Activated T-helper 9 cell treated with anti-CD3 and anti-CD28 coated beads, Interleukin-2, amount 50 U/mL, for 16 hours (primary cell): Measurements from ENCODE around the gene MRTFB.
A peak's percentile ranks its signal among the peaks of the same experiment; 100 is the strongest.

ENCODE experiments used
- DNase-seq: peaks from one replicate; pipeline ENCODE4 v3.0.0-alpha.2; 2020; ENCODE audit warnings: low read depth

The MRTFB gene

DNA sequence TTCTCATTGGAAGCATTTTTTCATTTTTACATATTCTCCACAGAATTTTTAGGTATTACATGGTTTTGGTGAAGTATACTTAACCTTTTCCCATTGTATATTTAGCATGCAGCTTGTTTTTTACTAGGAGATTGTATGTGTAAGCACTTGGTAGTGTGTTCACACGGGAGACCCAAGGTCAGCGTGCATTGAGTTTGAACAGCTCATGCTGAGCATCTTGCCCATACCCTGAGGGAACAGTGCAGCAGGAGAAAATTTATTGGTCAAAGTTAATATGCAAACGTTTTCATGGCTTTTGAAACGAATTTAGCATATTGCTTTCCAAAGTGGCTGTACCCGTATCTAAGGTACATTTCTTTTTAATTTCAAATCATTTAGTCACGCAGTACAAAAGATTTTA is 168.7 kb downstream of the MRTFB start:
- DNase-seq: no peak

DNA sequence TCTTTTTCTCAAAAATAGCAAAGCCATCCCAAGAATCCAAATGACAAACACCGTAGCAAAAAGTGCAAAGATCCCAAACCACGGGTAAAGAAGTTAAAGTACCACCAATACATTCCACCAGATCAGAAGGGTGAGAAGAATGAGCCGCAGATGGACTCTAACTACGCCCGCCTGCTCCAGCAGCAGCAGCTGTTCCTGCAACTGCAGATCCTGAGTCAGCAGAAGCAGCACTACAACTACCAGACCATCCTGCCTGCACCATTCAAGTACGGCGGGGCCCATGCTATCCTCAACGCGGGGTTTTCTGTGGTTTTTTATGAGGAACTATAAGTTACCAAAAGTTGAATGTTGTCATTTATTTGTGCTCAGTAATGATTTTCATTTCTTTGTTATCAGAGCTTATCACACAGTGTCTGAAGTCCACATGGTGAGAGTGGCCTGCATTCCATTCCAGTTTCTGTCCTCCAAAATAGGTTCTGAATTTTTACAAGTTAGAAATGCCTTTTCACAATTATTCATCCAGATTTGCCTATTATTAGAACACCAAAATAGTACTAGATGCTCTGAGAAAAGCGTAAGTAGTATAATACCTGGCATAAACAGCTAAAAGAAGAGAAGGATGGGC is 169.2 kb downstream of the MRTFB start:
- no peak for DNase-seq

DNA sequence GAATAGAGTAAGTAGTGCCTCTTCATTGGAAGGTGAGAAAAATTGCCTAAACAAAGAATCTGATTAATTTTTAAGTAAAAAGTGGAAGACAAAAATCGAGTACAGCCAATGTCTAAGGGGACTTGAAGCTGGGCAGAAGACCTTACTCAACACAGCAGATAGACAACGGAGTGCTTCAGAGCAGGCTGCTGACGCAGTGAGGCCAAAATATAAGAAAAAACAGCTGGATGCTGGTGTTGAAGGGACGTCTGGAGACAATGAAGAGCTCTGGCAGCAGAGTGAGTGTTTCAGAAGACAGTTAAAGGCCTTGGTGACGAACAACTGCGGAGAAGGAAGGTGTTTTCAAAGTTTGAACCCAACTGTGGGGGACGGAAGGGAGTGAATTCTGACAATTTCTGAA is 169.8 kb downstream of the MRTFB start:
- DNase-seq: no peak

DNA sequence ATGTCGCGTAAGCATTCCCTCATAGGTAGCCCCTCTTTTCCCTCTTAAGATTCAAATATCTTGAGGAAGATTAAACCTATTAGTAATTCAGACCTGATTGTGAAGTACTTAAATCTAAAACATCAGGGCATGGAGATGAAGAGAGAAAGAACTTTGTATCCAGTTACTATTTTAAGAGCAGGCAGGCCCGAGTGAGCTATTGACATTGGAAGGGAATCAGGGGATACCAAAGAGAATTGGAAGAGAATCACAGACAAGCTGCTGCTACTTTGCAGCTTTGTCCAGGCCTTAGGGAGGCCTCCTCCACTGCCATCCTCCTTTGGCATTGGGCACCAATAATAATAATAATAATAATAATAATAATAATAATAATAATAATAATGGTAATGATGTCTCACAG is 170.5 kb downstream of the MRTFB start:
- no peak for DNase-seq

- no peak for DNase-seq
These were observed 171.7 kb downstream of the MRTFB start for GRCh38 chr16:14242769-14243168.

- DNase-seq: no peak
These were observed 173.3 kb downstream of the MRTFB start for GRCh38 chr16:14244196-14245010.

DNA sequence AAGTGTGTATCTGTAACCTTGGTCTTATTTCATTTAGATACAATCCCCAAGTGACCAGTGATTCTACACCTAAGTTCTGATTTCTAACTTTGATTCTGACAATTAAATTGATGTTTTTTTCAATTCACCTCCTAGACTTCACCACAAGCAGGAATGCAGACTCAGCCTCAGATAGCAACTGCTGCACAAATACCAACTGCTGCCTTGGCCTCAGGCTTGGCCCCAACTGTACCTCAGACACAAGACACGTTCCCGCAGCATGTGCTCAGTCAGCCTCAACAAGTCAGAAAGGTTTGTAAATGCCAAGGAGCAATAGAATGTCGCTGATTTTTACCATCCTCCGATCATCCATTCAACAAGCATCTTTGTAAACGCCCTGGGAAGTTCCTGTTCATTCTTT is 177.7 kb downstream of the MRTFB start:
- DNase-seq: no peak

- DNase-seq: peak; percentile 14
These were observed 178.3 kb downstream of the MRTFB start for GRCh38 chr16:14249291-14250032.

DNA sequence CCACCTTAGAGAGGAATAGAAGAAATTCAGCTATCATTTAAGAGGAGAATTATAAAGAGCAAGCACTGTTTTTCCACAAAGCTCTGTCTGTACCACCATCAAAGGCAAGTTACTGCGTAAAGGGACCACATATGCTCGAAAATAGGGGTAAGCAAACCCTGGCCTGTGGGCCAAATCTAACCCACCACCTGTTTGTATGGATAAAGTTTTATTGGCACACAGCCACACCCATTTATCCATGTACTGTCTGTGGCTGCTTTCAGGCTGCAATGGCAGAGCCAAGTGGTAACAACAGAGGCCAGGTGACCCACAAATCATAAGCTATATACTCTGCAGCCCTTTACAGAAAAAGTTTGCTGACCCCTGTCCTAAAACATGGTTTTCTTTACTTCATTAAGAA is 180.3 kb downstream of the MRTFB start:
- no peak for DNase-seq

- no peak for DNase-seq
These were observed 181.7 kb downstream of the MRTFB start for GRCh38 chr16:14252860-14253259.

- no peak for DNase-seq
These were observed 191.9 kb downstream of the MRTFB start for GRCh38 chr16:14263011-14263410.

GRCh38 chr16:14263769-14264168 is 192.7 kb downstream of the MRTFB start:
- no peak for DNase-seq

- no peak for DNase-seq
These were observed 193.3 kb downstream of the MRTFB start for GRCh38 chr16:14264327-14264943.

DNA sequence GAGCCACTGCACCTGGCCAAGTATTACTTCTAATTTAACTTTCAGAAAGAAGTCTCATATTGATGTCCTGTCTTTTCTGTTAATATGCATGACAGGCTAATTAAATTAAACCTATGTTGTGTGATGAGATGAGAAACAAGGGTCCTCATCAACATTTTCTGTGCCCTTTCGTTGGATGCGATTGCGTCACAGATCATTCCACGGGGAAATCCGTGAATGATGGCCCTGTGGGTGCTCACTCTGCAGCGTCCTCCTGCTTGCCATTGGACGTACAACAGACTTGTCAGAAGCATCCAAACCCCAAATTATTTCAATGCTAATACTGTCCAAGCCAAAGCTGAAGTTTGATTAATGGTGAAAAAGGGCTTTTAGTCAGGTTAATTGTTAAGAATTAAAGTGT is 197.0 kb downstream of the MRTFB start:
- no peak for DNase-seq

- DNase-seq: no peak
These were observed 204.8 kb downstream of the MRTFB start for GRCh38 chr16:14275934-14276333.

DNA sequence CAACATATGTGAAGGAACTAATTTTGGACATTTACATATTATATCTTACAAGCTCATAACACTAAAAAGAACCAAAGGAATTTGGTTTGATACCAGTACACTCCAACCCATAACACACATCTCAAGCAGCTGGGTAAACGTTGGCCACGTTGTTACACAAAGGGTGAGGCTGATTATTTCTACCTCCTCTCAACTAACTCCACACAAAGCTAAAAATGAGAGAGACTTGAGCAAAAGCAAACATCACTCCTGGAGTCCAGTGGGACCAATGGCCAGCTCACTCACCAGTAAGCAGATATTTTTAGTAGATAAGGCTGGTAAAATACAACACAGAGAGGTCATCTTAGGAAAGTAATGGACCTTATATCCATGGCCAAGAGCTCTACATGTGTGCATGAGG is 207.6 kb downstream of the MRTFB start:
- no peak for DNase-seq

DNA sequence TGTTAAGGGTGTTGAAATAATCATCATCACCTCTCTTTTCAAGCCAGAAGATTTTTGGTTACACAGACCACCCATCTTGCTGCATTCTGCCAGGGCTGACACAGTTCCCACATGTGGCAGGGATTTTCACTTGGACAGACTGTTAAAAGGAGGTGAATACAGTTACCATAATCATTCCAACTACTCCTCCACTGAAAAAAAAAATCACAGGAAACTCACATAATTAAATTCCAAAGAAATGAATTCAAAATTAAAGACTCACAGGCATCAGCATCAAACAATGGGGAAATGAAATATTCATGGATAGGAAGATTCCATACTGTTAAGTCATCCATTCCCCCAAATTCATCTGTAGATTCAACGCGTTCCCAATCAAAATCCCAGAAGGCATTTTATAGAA is 209.4 kb downstream of the MRTFB start:
- DNase-seq: no peak

DNA sequence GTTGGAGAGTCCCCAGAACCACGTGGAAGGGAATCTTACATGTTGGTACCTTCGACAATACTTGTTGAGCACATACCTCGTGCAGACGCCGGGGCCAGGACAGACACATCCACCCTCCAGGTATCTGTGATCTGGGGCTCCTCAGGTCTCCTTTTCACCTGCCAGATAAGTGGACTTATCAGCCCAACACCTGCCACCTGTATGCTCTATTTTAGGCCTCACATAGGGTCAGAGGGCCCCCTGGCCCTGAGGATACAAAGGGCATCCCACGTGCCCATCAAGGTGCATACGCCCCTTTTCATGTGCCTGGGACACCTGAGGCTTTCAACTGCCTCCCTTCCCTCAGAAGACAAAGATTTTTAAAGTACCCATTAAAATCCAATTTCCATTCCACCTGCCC is 212.7 kb downstream of the MRTFB start:
- DNase-seq: no peak

DNA sequence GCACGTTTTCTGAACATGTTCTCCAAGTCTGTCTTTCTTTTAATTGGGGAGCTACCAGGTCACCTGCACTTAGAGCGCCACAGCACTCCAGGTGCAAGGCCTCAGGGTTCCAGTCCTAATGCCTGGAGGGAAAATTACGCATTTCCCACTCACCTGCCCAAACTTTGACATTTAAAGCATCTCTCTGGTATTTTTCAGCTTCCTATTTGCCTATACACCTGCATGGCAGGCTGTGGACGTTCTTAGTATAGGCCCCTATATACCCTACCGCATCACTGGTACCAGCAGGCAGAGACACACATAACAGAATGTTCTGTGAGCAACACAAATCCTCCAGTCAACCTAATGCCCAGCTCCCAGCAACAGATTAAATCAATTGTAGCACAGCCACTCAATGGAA is 213.3 kb downstream of the MRTFB start:
- no peak for DNase-seq

GRCh38 chr16:14284930-14285512 is 213.9 kb downstream of the MRTFB start:
- no peak for DNase-seq

- DNase-seq: peak; percentile 92
These were observed 214.6 kb downstream of the MRTFB start for GRCh38 chr16:14285513-14286367.
